ENCODE results near the gene RFC2. TPM values are rescaled to one million over a fixed set of nuclear protein-coding genes. Genes with fewer than 3 reads are reported as not detected.
"Not testable (repeated sequence)": the region's sequence is repeated elsewhere in the genome, so short reads cannot be mapped to it uniquely, and the experiment has no call there.

The RFC2 gene
- total RNA-seq, 1 donor from 2014 or later: 14.5 TPM

DNA sequence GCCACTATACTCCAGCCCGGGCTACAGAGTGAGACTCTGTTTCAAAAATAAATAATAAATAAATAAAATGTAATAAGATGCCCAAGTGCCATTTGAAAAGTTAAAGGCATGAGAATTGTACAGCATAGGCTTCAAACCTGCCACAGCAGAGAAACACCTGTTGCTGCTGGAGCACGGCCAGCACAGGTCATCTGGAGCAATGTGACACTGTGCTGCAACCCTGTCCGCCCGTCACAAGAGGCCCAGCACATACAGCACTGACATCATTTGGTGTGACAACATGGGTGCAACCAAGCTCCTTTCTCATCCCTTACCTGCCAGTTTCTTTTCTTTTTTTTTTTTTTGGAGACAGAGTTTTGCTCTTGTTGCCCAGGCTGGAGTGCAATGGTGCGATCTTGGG lies 1.3 kb downstream of the RFC2 start:
- TF ChIP-seq POLR2AphosphoS5 (IDR thresholded peaks at IDR 0.05; ENCODE audit: insufficient read depth in 1 of 2, low read depth in 1 of 2) (no peak), POLR2A (IDR thresholded peaks at IDR 0.05) (no peak)
- TF ChIP-seq, protein P1, sequence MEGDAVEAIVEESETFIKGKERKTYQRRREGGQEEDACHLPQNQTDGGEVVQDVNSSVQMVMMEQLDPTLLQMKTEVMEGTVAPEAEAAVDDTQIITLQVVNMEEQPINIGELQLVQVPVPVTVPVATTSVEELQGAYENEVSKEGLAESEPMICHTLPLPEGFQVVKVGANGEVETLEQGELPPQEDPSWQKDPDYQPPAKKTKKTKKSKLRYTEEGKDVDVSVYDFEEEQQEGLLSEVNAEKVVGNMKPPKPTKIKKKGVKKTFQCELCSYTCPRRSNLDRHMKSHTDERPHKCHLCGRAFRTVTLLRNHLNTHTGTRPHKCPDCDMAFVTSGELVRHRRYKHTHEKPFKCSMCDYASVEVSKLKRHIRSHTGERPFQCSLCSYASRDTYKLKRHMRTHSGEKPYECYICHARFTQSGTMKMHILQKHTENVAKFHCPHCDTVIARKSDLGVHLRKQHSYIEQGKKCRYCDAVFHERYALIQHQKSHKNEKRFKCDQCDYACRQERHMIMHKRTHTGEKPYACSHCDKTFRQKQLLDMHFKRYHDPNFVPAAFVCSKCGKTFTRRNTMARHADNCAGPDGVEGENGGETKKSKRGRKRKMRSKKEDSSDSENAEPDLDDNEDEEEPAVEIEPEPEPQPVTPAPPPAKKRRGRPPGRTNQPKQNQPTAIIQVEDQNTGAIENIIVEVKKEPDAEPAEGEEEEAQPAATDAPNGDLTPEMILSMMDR (IDR thresholded peaks at IDR 0.05): no peak
- no peaks in the 10 kb centered on the region for H3K9me3 ChIP-seq
- H3K27ac ChIP-seq: no peak overlapping the region
- peaks cover 0 to 33% of the 10 kb centered on the region in 2 donors for H3K36me3 ChIP-seq
- H3K27me3 ChIP-seq: no peaks in the 10 kb centered on the region
- DNase-seq (ENCODE audit: extremely low spot score in 2 of 2): no peak
- intact Hi-C loops (cut with DNase I): no loop called here
- peaks cover 26% of the 10 kb centered on the region for H3K4me1 ChIP-seq
- H3K4me3 ChIP-seq: no peak overlapping the region

DNA sequence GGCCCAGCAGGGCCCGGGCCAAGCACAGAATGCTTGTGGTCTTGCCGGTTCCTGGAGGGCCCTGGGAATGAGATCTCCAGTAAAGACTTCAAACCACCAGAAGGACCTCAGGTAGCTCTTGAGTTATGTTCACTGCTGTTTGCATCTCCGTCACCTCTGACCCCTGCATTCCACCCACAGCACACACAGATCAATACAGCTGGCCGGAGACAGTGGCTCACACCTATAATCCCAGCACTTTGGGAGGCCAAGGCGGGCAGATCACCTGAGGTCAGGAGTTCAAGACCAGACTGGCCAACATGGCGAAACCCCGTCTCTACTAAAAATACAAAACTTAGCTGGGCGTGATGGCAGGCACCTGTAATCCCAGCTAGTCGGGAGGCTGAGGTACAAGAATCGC lies 5.1 kb downstream of the RFC2 start:
- DNase-seq (ENCODE audit: extremely low spot score in 2 of 2); intact Hi-C loops (cut with DNase I); H3K27me3 ChIP-seq; H3K4me3 ChIP-seq; H3K9me3 ChIP-seq; H3K27ac ChIP-seq: not testable (repeated sequence)
- peaks cover 15% of the 10 kb centered on the region for H3K4me1 ChIP-seq
- H3K36me3 ChIP-seq: peaks cover 0 to 45% of the 10 kb centered on the region in 2 donors

DNA sequence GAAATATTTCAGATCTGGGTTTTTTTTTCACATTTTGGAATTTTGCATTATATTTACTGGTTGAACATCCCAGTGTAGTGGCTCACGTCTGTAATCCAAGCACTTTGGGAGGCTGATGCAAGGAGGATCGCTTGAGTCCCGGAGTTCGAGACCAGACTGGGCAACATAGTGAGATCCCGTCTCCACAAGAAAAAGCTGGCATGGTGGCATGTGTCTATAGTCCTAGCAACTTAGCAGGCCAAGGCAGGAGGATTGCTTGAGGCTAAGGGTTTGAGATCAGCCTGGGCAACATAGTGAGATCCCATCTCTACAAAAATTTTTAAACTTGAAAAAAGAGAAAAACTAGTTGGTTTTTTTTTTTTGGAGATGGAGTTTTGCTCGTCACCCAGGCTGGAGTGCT lies 6.0 kb downstream of the RFC2 start:
- Histone ChIP-seq H3K9me3 (no peaks in the 10 kb centered on the region), H3K36me3 (peaks cover 0 to 54% of the 10 kb centered on the region in 2 donors), H3K27me3 (no peaks in the 10 kb centered on the region), H3K4me1 (peaks cover 6% of the 10 kb centered on the region), H3K4me3 (no peak overlapping the region), H3K27ac (no peak overlapping the region)
- intact Hi-C loops (cut with DNase I): no loop called here
- DNase-seq (ENCODE audit: extremely low spot score in 2 of 2): no peak
- TF ChIP-seq POLR2AphosphoS5 (IDR thresholded peaks at IDR 0.05; ENCODE audit: insufficient read depth in 1 of 2, low read depth in 1 of 2) (no peak), POLR2A (IDR thresholded peaks at IDR 0.05) (no peak)
- TF ChIP-seq, protein P1 (IDR thresholded peaks at IDR 0.05): no peak

DNA sequence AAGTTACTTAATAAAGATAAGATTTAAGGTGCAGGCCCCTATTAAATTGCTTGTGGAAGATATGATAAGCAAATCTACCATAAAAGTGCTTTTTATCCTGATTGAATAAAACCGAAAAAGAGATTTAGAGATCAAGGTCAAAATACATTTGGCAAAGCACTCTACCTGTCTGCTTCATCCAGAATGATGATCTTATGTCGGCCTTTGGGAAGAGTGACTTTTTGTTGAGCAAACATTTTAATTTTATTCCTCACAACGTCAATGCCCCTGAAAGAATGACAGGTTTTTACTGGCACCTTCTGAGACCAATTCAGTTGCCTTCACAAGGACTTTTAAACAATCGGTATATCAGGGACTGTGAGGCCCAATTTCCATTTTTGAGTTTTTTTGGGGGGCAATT lies 7.7 kb downstream of the RFC2 start:
- Histone ChIP-seq H3K27ac (no peak overlapping the region), H3K27me3 (no peaks in the 10 kb centered on the region), H3K4me1 (no peaks in the 10 kb centered on the region), H3K4me3 (no peak overlapping the region), H3K9me3 (no peaks in the 10 kb centered on the region), H3K36me3 (peaks cover 0 to 67% of the 10 kb centered on the region in 2 donors)
- no peak for DNase-seq (ENCODE audit: extremely low spot score in 2 of 2)
- no peak for TF ChIP-seq POLR2A (IDR thresholded peaks at IDR 0.05)
- TF ChIP-seq, protein P1 (IDR thresholded peaks at IDR 0.05): no peak
- no peak for TF ChIP-seq POLR2AphosphoS5 (IDR thresholded peaks at IDR 0.05; ENCODE audit: insufficient read depth in 1 of 2, low read depth in 1 of 2)
- intact Hi-C loops (cut with DNase I): no loop called here

DNA sequence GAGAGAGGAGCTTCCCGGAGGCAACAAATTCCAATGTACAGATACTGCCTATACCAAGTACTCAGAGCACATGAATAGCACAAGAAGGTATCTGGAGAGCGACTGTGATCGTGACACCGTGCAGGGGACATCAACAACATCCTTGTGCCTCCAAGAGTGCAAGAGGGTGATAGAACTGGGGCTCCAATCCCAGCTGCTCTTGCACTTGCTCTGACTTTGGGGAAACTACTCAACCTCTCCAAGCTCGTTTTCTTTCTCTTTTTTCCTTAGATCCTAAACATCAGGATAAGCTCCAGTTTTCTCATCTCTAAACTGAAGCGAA lies 12.1 kb downstream of the RFC2 start:
- intact Hi-C loops (cut with DNase I): no loop called here
- peaks cover 0 to 66% of the 10 kb centered on the region in 2 donors for H3K36me3 ChIP-seq
- H3K4me3 ChIP-seq: no peak overlapping the region
- H3K4me1 ChIP-seq: no peaks in the 10 kb centered on the region
- no peak for TF ChIP-seq POLR2AphosphoS5 (IDR thresholded peaks at IDR 0.05; ENCODE audit: insufficient read depth in 1 of 2, low read depth in 1 of 2)
- TF ChIP-seq, protein P1 (IDR thresholded peaks at IDR 0.05): no peak
- no peak for TF ChIP-seq POLR2A (IDR thresholded peaks at IDR 0.05)
- DNase-seq (ENCODE audit: extremely low spot score in 2 of 2): no peak
- H3K27ac ChIP-seq: no peak overlapping the region
- no peaks in the 10 kb centered on the region for H3K27me3 ChIP-seq
- H3K9me3 ChIP-seq: no peaks in the 10 kb centered on the region

DNA sequence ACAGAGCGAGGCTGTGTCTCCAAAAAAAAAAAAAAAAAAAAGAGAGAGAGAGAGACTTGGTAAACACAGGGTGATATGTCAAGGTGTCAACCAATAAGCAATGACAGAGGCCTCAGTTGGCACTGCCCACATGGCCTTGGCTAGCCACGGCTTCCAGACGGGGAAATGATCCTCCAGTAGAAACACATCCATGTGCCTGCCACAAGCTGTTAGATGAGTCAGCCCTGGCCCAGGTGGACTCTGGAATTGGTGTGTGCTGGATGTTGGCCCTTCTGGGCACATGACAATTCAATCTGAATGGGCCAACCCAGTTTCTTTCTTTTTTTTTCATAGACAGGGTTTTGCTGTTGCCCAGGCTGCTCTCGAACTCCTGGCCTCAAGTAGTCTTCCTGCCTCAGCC lies 13.7 kb downstream of the RFC2 start:
- Histone ChIP-seq H3K27me3 (no peaks in the 10 kb centered on the region), H3K36me3 (peaks cover 0 to 78% of the 10 kb centered on the region in 2 donors), H3K4me1 (peaks cover 6% of the 10 kb centered on the region), H3K27ac (no peak overlapping the region), H3K9me3 (no peaks in the 10 kb centered on the region), H3K4me3 (no peak overlapping the region)
- intact Hi-C loops (cut with DNase I): no loop called here
- no peak for TF ChIP-seq POLR2AphosphoS5 (IDR thresholded peaks at IDR 0.05; ENCODE audit: insufficient read depth in 1 of 2, low read depth in 1 of 2)
- TF ChIP-seq POLR2A (IDR thresholded peaks at IDR 0.05): no peak
- TF ChIP-seq, protein P1 (IDR thresholded peaks at IDR 0.05): no peak
- DNase-seq (ENCODE audit: extremely low spot score in 2 of 2): no peak

Data from vagina (tissue), 2 donors.